Activated CD4-positive, alpha-beta T cell treated with anti-CD3 and anti-CD28 coated beads for 48 hours (primary cell): ENCODE results near the gene MACROD2.

Source experiments
- DNase-seq: peaks from one replicate; pipeline ENCODE4 v3.0.0-alpha.2; 2020

MACROD2 gene

DNA sequence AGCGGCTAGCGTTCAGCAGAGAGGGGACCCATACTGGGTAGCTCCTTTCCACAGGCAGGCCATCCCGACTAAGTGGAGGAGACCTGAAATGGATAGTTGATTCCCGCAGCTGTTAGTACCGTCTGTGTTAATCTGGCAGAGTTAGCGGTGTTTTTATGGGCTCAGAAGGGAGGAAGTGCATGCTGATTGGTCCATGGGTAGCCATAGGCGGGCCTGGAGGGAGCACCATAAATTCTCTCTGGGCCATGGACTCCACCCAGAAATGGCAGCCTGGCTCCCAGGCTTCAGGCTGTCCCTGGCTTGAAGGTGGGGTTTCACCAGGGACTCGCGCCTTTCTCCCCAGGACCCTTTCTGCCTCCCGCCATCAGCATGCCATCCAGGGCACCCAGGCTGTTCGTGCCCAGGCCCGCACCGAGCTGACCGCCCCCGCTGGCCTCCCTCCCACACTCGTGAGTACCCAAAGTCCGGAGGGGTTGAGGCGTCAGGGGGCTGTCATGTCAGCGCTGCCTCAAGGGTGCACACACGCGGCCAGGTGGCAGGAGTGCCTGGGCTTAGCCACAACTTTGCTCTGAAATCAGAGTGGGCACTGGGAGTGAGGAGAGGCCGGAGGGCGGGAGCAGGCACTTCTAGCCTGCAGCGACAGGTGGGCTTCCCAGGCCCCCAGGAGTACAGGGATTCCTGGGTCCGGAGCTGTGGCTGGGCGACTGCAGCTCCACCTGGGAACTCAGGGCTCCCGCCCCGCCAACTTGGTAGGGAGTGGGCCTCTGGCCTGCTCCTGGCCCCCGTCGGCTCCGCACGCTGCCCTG lies 1036.4 kb downstream of the MACROD2 start:
- DNase-seq, result no peak

DNA sequence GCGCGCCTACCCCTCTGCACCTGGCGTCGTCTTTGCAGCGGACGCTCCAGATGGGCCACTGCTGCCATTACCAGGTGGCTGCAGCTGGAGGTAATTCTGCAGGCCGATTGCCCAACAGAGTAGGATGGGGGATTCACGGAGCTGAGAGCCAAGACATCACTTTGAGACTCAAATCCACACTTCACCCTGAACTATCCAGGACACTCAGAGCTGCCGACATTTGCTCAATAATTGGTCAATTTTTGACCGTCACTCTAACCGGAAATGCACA lies 1037.0 kb downstream of the MACROD2 start:
- no peak for DNase-seq

DNA sequence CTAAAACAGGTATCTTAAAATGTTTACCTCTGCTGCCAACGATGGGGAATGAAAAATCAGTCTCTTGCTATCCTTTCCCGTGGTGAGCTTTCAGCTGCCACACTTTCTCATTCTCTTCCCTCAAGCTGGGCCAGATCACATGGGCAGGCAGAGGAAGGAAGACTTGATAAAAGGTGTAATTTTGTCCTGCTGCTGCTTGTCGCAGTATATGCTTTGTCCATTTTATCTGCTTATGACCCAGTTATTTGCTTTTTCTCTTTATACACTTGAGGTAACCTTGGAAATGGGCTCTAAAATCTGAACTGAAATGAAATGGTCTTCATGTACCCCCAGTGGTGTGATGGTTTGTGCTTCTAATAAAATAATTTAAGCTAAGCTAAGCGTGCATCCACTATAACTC lies 1038.0 kb downstream of the MACROD2 start:
- DNase-seq, result no peak

DNA sequence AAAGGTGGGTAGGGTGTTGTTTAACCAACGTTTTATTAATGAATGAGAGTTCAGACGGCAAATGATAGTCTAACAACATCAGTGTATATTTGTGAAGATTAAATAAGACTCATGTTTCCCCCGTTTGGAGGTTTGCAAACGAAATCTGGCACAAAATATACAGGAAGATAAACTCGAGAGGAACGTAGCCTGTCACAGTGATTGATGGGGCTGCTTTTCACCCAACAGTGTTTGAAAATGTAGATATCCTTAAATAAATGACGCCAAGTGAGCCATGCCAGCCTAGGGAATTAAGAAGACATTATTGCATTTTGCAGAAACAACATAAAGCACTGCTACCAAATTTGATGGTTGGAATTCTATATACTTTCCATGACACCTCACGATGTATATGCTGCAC lies 1038.6 kb downstream of the MACROD2 start:
- no peak for DNase-seq

DNA sequence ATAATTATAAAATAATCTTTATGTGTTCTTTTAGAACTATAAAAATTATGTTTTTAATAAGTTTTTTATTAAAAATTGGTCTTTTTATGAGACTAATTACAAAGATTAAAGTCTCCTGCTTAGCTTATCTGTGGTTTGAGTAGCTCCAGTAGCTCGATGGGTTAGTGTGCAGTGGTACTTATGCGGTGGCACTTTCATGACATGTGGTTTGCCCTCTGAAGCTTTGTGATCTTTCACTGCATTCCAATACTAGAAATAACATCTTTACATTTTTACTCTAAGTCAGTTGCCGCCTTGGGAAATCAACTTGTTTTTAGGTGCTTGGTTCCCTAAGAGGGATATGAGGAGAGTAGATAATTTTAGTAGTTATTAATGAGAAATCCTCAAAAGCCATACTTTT lies 1041.6 kb downstream of the MACROD2 start:
- no peak for DNase-seq

DNA sequence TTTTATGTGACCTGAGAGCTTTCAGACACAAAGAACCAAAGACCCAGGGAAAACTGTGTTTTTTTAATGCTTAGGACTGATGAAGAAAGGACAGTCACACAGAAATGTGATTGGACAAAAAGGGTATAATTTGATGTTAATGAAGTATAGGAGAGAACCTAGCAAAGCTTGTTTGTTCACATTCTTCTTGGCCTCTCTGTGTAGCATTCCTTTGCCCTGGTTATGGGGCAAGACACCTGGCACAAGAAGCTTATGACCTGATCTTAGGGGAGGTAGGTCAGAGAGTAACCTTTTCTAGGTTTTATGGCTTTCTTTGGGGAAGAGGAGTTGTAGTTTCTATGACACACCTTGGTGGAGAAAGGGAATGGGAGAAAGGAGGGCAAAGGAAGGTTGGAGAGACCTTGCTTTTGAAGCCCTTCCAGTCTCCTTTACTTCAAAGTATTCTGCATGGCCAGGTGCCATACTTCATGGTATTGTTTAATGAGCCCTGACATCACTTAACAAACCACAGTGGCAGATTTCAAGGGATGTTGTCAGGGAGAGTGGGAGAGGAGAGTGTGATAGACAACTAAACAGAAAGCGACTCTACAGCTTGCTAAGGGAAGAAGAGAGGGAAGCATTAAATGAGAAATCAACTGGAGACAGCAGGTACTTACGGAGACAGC lies 1043.9 kb downstream of the MACROD2 start:
- DNase-seq, result no peak

DNA sequence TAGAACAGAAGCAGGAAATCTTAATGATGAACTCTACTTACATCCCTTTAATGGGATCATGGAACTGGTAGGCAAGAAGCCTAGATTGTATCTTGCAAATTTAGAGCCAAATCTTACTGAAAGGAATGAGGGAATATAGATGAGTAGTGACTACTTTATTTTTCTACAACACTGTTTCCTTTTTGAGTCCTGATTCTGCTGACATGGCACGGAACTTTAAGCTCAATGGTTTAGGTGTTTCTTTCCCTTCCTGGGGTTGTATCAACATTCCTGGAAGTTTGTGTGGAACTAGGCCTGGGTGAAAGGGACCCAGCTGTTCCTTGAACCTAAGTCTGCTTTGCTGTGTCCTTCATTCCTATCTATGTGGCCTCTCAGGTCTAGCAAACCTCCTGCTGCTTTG lies 1047.4 kb downstream of the MACROD2 start:
- no peak for DNase-seq

DNA sequence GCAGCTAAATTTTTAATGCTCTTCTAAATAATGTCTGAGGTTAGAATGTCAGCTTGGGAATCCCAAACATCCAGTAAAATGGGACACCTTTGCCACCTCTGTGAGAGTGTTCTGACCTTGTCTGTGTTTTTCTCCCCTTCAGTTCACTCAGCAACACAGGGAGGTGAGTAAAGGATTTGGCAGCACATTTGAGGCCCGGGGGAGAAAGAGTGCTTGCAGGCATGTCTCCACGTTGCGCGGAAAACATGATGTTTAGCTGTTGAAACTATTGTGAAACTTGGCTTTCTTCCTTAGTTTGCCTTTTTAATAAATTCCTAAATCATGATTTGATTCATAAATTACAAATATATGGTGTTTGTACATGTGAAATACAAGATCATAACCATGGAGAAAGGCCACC lies 1049.9 kb downstream of the MACROD2 start:
- DNase-seq, result no peak

DNA sequence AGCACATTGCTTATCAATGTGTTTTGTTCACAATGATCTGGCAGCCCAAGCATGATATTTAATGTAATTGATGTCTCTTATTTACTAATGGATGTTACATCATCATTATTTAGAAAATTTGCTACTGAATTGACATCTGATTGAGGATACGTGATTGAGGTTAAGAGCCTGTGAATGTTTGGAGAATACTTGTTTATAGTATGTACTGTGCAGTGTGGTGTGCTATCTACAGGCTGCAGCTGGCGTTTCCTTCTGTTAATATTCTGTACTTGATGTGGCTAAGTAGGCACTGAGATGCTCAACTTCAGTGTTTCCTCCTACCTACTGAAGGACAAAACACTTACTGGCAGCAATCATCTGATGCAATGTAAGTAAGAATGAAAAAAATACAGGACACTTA lies 1051.7 kb downstream of the MACROD2 start:
- DNase-seq, result no peak

DNA sequence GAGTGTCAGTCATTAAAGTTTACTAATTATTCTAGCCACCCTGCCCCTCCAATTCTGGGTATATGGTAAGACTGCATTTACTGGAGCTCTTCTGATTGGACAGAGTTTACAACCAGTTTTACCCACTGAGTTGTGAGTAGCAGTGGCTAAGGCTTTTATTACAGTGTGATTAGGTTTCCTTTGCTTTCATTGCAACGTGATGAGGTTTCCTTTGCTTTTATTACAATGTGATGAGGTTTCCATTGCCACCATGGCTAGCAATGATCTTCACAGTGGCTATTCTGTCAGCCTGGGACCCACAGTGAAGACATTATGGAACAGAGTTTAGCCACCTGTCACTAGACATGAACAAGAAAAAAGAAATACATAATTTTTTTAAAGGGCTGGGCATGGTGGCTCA lies 1052.3 kb downstream of the MACROD2 start:
- DNase-seq, result no peak

DNA sequence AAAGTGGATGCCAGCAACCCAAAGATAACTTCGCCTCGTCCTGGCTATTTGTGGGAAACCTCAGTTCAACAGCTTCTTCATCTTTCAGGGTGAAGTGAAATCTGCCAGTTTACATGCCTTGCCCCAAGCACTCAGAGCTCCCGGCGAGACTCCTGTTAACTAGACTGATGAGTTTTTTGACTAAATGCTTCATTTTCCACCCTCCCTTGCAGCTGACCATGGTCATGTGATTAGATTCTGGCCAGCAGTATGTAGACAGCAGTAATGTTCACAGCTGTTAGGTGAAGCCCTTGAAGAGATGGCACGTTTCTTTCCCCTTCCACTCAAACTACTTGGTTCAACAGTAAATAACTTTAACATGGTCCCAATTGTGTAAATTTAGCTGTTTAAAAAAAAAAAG lies 1060.9 kb downstream of the MACROD2 start:
- no peak for DNase-seq

DNA sequence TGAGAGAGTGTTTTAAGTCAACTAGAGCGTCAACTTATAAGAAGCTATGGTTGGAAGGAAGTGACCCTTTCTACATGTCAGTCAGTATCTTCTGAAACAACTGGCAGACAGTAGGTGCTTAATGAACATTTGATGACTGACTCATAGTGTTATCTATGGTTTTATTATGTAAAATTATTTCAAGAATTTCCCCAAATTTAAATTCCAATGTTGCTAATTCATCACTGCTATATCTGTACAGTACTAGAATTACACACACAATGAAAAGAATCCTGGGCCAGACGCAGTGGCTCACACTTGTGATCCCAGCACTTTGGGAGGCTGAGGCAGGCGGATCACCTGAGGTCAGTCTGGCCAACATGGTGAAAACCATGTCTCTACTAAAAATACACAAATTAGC lies 1063.5 kb downstream of the MACROD2 start:
- DNase-seq, result no peak

DNA sequence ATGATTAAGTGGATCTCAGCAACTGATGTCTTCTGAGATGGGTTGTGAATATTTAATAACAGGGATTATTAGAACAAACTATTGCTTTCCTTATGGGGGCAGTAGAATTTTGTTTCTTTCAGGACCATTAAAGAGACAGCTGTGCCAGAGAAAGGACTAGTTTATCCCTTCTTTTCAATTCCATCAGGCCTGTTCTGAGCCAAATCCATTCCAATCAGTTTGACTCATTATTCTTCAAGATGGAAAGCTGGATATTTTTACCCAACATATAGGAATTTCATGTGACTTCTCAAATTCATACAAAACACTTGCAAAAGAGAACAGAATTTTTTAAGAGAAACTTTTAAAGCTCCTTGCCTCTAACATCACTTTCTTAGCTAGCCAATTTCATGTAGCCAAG lies 1064.1 kb downstream of the MACROD2 start:
- DNase-seq, result no peak

DNA sequence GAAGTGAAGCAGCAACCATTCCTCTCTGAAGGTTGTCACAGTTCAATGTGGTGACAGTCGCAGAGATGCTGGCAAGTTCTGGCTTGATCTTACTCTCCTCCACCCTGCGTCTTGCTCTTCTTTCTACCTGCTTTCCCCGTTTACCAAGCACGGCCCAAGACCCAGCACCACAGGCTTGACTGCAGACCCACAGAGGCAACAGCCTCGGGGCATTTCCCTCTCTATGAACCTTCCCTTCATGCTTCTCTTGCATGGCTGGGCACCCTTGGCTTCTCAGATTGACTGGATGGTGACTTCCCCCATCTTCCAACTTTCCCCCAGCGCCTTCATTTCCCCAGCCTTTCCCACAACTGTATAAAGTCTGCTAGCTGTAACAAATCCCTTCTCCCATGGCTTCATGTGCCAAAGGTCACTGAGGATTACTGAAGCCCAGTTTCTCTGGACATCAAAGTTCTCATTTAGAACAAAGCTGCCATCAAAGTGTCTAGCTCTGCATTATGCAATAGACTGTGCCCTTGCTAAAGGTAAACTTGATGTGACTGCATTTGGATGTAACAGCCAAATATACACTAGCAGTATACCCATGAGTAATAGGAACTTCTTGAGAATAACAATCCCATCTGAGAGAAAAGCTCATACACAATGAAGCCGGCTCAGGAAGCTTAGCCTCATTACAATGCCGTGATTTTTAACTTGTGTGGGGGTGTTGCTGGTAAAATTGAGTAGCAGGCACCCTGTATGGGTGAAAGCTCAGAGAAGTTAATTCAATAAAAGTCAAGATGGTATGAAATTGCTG lies 1065.1 kb downstream of the MACROD2 start:
- no peak for DNase-seq

DNA sequence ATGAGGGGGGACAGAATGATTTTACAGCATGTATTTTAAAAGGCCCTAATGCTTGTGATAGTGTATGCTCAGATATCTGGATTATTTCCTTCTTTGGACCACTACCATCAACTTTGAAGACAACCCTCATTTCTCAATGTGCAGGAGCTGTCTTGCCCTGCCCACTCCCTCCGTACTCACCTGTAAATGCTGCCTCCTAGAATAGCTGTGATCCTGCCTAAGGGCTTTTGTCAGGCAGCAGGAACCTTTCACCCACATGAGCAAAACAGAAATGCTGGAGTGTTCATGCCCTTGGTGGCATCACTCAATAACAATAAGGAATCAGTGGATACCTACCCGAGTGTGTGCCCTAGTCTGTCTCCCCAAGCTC lies 1065.7 kb downstream of the MACROD2 start:
- no peak for DNase-seq

DNA sequence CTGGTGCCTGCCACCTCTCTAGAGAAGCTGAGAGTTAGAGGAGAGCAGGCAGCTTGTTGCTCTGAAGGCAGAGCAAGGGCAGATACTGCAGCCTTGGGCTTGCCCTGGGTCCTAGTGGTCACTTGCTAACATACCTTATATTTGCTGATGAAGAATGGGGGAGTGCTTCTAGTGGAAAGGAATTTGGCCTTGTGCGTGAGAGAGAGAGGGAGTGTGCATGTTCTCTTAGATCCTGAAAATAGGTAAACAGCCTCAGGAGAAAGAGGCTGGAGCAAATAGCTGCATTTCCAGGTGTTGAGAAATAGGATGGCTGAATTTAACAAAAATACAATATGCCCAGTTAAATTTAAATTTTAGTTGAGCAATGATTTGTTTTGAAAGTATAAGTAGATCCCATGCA lies 1066.6 kb downstream of the MACROD2 start:
- no peak for DNase-seq

DNA sequence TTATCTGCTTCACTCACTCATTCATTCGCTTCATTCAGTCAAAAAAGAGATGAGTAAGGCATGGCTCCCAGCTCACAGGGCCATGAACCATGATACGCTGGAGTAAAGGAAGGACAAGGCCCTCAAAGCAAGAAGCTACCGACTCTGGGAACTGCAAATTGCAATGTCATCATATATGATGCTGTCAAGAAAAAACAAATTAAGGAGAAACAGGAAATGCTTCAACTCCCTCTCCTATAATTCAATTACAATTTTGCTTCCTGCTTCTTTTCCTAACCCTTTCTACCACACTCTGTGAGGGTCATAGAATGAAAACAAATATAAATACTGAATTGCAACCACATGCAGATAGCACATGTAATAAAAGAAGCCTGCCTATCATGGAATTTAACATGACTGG lies 1067.8 kb downstream of the MACROD2 start:
- DNase-seq, result no peak

DNA sequence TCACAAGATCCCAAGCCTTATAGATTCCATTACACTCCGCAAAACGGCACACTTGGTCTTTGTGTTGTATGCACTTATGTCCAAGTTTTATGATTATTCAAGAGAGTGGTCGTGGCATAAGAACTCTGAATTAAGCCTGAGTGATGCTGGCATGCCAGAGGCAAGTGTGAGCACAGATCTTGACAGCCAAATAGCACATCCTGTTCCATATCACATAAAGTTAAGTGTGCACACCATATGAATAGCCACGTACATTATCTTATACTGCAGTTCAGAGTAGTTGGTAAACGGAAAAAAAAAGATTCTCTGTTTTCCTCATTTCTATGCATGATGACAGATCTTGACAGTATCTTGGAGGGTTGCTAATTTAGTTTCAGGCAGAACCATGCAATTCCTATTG lies 1069.4 kb downstream of the MACROD2 start:
- DNase-seq, result no peak

DNA sequence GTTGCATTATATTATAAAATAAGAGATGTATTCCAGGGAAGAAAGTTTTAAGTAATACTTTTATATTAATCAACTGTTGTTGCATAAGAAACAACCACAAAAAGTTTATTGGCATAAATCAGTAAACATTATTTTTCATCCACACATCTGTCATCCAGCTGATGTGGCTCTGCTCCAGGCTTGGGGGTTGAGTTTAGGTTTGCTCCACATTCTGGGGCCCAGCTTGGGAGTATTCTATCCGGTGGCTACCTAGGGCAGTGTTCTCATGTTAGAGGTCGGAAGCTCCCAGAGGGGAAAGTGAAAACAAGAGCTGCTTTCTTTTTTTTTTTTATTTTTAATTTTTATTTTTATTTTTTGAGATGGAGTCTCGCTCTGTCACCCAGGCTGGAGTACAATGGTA lies 1070.5 kb downstream of the MACROD2 start:
- DNase-seq, result no peak

DNA sequence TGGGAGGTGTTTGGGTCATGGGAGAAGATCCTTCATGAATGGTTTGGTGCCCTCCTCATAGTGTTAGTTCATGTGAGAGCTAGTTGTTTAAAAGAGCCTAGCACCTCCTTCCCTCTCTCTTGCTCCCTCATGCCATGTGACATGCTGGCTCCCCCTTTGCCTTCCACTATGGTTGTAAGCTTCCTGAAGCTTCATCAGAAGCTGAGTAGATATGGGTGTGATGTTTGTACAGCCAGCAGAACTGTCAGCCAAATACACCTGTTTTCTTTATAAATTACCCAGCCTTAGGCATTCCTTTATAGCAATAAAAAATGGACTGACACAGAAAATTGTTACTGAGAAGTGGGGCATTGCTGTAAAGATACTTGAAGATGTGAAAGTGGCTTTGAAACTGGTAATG lies 1073.2 kb downstream of the MACROD2 start:
- DNase-seq, result no peak

DNA sequence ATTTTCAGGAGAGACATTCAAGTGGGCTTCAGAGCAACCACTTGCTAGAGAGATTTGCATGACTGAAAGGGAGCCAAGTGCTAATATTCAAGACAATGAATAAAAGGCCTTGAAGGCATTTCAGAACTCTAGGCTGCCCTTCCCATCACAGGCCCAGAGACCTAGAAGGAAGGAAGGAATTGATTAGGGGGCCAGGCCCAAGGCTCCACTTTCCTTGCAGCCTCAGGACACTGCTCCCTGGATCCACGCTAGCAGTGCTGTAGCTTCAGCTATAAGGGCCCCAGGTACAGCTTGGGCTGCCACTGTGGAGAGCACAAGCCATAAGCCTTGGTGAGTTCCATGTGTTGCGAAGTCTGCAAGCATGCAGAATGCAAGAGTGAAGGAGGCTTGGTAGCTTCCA lies 1074.0 kb downstream of the MACROD2 start:
- DNase-seq, result no peak

DNA sequence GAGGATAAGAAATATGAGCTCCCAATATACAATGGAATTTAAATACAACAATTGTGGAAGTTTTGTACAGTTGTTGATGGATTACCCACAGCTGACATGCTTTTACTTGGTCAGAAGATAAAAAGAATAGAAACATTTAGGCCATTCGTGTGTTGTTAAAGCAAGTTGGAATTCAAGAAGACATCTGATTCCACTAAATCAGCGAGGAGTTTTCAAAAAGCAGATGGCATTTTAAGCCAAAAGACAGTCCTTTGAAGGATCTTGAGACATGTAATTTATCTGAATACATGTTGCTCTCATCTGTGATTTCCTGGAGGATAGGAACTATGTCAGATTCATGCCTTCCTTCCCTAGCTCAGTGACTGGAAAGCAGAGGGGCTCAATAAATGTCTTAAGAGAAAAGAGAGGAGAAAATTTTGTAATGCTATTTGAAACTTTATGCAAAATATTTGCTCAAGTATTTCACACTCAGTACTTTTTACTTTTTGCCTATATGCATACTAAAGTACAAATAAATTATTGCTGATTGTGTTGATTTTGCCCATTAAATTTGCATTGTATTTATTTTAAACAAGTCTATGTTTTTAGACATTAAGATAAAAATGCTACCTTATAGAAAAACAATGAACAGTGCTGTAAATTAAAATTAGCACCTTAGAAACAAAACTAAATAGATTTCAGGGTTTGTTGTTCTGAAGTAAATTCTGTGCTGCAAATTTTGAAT lies 1075.9 kb downstream of the MACROD2 start:
- no peak for DNase-seq

DNA sequence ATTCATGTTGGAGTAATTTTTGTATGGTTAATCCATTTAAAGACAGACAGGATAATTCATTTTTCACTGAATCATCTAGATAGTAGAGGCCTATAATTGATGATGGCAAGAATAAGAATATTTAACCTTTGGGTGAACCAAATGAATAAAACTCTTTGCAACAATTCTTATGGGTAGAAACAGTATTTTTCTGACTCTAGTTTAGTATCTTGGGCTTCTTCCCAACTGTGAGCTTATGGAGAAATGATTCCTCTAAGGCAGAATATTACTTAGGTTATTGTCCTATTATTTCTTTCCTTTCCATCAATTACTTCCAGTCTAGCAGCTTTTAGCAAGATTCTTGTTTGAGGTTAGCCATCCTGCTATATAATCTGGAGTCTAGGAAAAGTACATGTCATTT lies 1077.0 kb downstream of the MACROD2 start:
- no peak for DNase-seq

DNA sequence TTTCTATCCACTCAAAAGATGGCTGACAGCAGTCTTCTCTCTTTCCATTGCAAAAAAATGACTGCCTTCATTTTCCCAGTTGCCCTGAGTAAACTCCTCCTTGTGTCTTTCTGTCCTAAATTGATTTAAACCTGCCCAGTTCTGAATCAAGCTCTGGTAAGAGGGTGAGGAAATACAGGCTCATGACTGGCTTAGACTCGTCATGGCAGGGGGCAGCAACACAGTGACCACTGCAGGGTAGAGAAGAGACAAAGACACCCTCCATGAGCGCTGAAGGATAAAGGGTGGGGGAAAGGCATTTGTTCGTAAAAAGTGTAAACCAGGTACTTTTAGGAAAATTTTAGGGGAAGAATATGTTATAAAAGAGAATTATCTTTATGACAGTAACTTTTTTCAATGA lies 1080.3 kb downstream of the MACROD2 start:
- DNase-seq, result no peak
